ENCODE measurements around the gene SYNE2. TPM values are rescaled to one million over a fixed set of nuclear protein-coding genes. Genes with fewer than 3 reads are reported as not detected.

Gene SYNE2
- total and polyA plus RNA-seq, 2 of the 8 experiments (the other 6 are each of a cell fraction or from before 2014, with no cell fraction given) = 32.6 to 46.1 TPM

- TF ChIP-seq GTF2F1 (IDR thresholded peaks at IDR 0.05; ENCODE audit: borderline replicate concordance, low read depth, low read length) (no peak), SIX5 (IDR thresholded peaks at IDR 0.05; ENCODE audit: low read depth, low read length) (no peak), RNF2 (IDR thresholded peaks at IDR 0.05; ENCODE audit: borderline replicate concordance, low read depth, low read length, missing control alignments, poor library complexity, severe bottlenecking) (no peak), RFX5 (IDR thresholded peaks at IDR 0.05; ENCODE audit: borderline replicate concordance, low read depth, low read length) (no peak), TEAD4 (IDR thresholded peaks at IDR 0.05; ENCODE audit: low read depth, low read length) (no peak)
Observed at GRCh38 chr14:63911404-63911803, 58.6 kb downstream of the SYNE2 start (continued).

Measured in H1 (cell line).